Measurements from ENCODE around the gene PNLDC1. TPM values are rescaled to one million over a fixed set of nuclear protein-coding genes. Genes with fewer than 3 reads are reported as not detected.

PNLDC1 gene
- total and polyA plus RNA-seq, 2 experiments from 2014 or later = not detected

DNA sequence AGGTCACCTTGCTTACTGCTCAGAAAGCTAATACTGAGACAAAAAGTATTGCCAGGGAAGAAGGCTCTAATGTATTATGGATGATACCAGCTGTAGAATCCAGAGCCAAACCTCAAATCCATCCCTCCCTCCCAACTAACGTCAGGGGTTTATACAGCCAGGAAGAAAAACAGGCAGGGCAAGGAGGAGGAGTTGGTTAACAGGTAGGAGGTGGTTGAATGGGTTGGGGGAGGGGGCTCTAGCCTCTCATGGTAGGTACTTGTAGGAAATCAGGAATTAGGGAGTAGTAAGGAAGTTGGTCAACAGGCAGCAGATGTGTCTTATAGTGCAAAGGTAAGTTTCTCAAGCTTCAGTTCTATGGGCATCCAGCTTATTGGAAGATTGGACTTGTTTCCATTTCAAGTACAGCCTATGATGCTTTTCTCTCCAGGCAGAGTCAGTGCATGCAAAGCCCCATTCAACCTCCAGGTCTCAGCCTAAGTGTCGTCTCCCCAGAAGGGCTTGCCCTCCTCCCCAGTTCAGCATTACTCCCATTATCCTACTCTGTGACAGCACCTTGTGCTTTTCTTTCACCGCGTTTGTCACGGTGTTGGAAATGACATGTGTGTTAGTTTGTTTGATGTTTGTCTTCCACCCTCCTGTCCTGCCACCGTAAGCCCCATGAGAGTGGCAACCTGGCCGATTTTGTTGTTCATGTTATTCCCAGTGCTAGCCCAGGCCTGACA is 38.1 kb downstream of the PNLDC1 start:
- Histone ChIP-seq H3K9me2 (ENCODE audit: insufficient read depth) (no peaks in the 10 kb centered on the region), H4K20me1 (replicated peaks; ENCODE audit: insufficient read depth) (no peaks in the 10 kb centered on the region), H3K4me3 (no peak overlapping the region), H3K27me3 (ENCODE audit: insufficient read depth) (no peaks in the 10 kb centered on the region), H3K36me3 (ENCODE audit: insufficient read depth) (no peaks in the 10 kb centered on the region), H3K27ac (ENCODE audit: low read depth) (no peak overlapping the region), H2AFZ (peak overlapping the region; percentile 5), H3K4me2 (no peak overlapping the region), H3F3A (replicated peaks; ENCODE audit: low read depth) (no peaks in the 10 kb centered on the region), H3K79me2 (replicated peaks; ENCODE audit: insufficient read depth) (no peaks in the 10 kb centered on the region), H3K4me1 (ENCODE audit: insufficient read depth) (peaks cover 26% of the 10 kb centered on the region)
- Mint-ChIP-seq H3K9me3 (no peaks in the 10 kb centered on the region), H3K4me1 (peaks cover 47% of the 10 kb centered on the region), H3K27ac (no peak overlapping the region), H3K36me3 (ENCODE audit: low read depth) (no peaks in the 10 kb centered on the region), H3K27me3 (ENCODE audit: insufficient read depth, low read depth, poor library complexity) (peaks cover 1% of the 10 kb centered on the region), H3K4me3 (no peak overlapping the region)
- peak; percentile 72 for ATAC-seq
- DNase-seq (ENCODE audit: low spot score) = peak; percentile 43
- no peak for TF ChIP-seq POLR2AphosphoS5 (IDR thresholded peaks at IDR 0.05; ENCODE audit: low read depth)
- TF ChIP-seq, protein P1, sequence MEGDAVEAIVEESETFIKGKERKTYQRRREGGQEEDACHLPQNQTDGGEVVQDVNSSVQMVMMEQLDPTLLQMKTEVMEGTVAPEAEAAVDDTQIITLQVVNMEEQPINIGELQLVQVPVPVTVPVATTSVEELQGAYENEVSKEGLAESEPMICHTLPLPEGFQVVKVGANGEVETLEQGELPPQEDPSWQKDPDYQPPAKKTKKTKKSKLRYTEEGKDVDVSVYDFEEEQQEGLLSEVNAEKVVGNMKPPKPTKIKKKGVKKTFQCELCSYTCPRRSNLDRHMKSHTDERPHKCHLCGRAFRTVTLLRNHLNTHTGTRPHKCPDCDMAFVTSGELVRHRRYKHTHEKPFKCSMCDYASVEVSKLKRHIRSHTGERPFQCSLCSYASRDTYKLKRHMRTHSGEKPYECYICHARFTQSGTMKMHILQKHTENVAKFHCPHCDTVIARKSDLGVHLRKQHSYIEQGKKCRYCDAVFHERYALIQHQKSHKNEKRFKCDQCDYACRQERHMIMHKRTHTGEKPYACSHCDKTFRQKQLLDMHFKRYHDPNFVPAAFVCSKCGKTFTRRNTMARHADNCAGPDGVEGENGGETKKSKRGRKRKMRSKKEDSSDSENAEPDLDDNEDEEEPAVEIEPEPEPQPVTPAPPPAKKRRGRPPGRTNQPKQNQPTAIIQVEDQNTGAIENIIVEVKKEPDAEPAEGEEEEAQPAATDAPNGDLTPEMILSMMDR (conservative IDR thresholded peaks at IDR 0.05; ENCODE audit: low read depth in 2 of 2) = no peak
- TF ChIP-seq NANOG (IDR thresholded peaks at IDR 0.05; ENCODE audit: borderline replicate concordance) = no peak
- no peak for TF ChIP-seq REST (IDR thresholded peaks at IDR 0.05; ENCODE audit: unreplicated experiment)
- TF ChIP-seq STAT1 (IDR thresholded peaks at IDR 0.05; ENCODE audit: unreplicated experiment) = no peak
- no peak for TF ChIP-seq ZNF331 (CRISPR knock-in tag; IDR thresholded peaks at IDR 0.05; ENCODE audit: low read depth)
- no peak for TF ChIP-seq ZNF462 (CRISPR knock-in tag; IDR thresholded peaks at IDR 0.05)
- TF ChIP-seq EZH2 (IDR thresholded peaks at IDR 0.05; ENCODE audit: low read depth, unreplicated experiment) = no peak
- no peak for TF ChIP-seq JUNB (IDR thresholded peaks at IDR 0.05; ENCODE audit: unreplicated experiment)
- TF ChIP-seq CREB1 (CRISPR knock-in tag; IDR thresholded peaks at IDR 0.05; ENCODE audit: low read depth) = no peak

Data from GM23338 (cell line).